Tibial artery (tissue), 4 donors: Measurements from ENCODE around the gene PNMA8B.

Experiments
- DNase-seq, 2 donors: peaks; one replicate each; pipeline ENCODE4 v3.0.0-alpha.2; 2019
- H3K27ac ChIP-seq, 2 donors: fragments of 200-600 bp; sonication (generic) in 1 of 2; 1 replicate in 1 of 2; 2 replicates in 1 of 2; pipeline ENCODE4 v1.5.1; 2018 to 2019; ENCODE audit warnings: mild to moderate bottlenecking in 1 of 2
- H3K27me3 ChIP-seq, 2 donors: fragments of 200-600 bp; sonication (generic) in 1 of 2; one replicate each; pipeline versions ENCODE4 v1.5.1 to v1.6.0; 2016 to 2019
- H3K36me3 ChIP-seq, 3 donors: fragments of 200-600 bp; sonication (generic) in 2 of 3; one replicate each; pipeline ENCODE4 v1.5.1; 2016 to 2019; ENCODE audit warnings: mild to moderate bottlenecking in 2 of 3
- H3K4me1 ChIP-seq, 4 donors: fragments of 200-600 bp; sonication (generic) in 2 of 4; 1 replicate in 3 of 4; 2 replicates in 1 of 4; pipeline ENCODE4 v1.5.1; 2016 to 2019
- H3K4me3 ChIP-seq, 2 donors: fragments of 200-600 bp; sonication (generic) in 1 of 2; 1 replicate in 1 of 2; 2 replicates in 1 of 2; pipeline ENCODE4 v1.5.1; 2018 to 2019; ENCODE audit warnings: mild to moderate bottlenecking in 2 of 2
- H3K9me3 ChIP-seq, 3 donors: fragments of 200-600 bp; sonication (generic) in 1 of 3; one replicate each; pipeline ENCODE4 v1.5.1; 2016 to 2019
- intact Hi-C: fragments of 100-400 bp; cut with DNase I; formaldehyde crosslinking; loops from one replicate; pipeline ENCODE4 v1.15.0; 2023; ENCODE audit warnings: low total_unique reads
- TF ChIP-seq, protein P1 (sequence below), 2 experiments: fragments of 200-600 bp in 1 of 2; fragments of 450-650 bp in 1 of 2; IDR thresholded peaks; one replicate each; pipeline ENCODE4 v1.5.1; 2017 to 2019; ENCODE audit warnings: antibody characterized with exemption in 2 of 2, mild to moderate bottlenecking in 1 of 2, moderate library complexity in 1 of 2

PNMA8B gene

DNA sequence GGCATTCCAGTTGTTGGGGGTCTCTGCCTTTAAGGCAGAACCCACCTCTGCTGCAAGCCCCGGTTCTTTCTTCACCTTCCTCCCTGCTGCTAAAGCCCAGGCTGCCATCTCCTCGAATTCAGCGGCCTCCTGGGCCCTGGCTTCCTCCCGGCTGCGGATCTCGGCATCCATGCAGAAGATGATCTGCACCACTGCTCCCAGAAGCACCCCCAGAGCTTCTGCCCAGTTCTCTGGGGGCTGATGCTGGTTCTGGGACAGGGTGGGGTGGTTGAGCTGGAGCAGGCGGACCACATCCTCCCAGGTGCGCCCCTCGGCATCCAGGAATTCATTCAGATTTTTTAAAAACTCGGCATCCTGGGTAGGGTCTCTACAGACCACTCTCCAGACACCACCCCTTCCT lies 25.3 kb downstream of the PNMA8B start:
- Histone ChIP-seq H3K36me3 (no peaks in the 10 kb centered on the region), H3K4me3 (no peak overlapping the region), H3K27me3 (no peaks in the 10 kb centered on the region), H3K9me3 (no peaks in the 10 kb centered on the region), H3K27ac (peak overlapping the region; percentile 87 to 91), H3K4me1 (peaks cover 0 to 64% (median 33%) of the 10 kb centered on the region in 4 donors)
- TF ChIP-seq, protein P1, sequence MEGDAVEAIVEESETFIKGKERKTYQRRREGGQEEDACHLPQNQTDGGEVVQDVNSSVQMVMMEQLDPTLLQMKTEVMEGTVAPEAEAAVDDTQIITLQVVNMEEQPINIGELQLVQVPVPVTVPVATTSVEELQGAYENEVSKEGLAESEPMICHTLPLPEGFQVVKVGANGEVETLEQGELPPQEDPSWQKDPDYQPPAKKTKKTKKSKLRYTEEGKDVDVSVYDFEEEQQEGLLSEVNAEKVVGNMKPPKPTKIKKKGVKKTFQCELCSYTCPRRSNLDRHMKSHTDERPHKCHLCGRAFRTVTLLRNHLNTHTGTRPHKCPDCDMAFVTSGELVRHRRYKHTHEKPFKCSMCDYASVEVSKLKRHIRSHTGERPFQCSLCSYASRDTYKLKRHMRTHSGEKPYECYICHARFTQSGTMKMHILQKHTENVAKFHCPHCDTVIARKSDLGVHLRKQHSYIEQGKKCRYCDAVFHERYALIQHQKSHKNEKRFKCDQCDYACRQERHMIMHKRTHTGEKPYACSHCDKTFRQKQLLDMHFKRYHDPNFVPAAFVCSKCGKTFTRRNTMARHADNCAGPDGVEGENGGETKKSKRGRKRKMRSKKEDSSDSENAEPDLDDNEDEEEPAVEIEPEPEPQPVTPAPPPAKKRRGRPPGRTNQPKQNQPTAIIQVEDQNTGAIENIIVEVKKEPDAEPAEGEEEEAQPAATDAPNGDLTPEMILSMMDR (IDR thresholded peaks at IDR 0.05) = no peak
- peak in 1 of 2 donors; percentile 63 for DNase-seq
- intact Hi-C loops = no loop called here

GRCh38 chr19:46469541-46470185 lies 26.0 kb downstream of the PNMA8B start:
- TF ChIP-seq, protein P1 (IDR thresholded peaks at IDR 0.05) = no peak
- DNase-seq = peak in 1 of 2 donors; percentile 64
- Histone ChIP-seq H3K27me3 (no peaks in the 10 kb centered on the region), H3K4me1 (peaks cover 0 to 58% (median 32%) of the 10 kb centered on the region in 4 donors), H3K9me3 (no peaks in the 10 kb centered on the region), H3K36me3 (no peaks in the 10 kb centered on the region), H3K27ac (peak overlapping the region; percentile 87 to 91), H3K4me3 (no peak overlapping the region)
- intact Hi-C loops = no loop called here

DNA sequence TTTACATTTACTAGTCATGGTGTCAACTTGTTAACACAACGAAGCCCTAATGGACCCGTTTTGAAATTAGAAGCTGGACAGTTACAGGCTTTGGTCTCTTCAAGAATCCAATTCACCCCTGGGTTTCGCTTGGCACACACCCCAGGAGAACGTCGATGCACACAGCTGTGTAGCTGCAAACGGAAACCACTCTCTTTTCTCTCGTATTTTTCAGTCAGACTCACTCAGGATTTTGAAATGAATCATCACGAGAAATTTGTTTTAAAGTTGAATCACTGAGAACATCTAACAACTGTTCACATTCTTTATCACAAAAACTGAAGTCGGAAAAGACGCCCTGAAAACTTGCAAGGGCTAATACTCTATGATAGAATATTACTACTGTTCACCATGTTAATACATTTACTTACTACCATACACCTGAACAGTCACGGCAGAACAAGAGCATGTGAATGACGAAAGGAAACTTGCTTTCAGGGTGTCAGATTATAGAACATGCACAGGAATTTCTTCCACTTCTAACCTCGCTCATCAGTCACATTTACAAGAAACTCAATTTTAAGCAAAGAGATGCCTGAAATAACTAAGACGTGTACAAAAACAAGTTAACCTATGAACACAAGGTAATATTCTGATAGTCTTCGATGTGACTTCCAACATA lies 29.0 kb downstream of the PNMA8B start:
- peak; percentile 49 to 69 for DNase-seq
- Histone ChIP-seq H3K9me3 (no peaks in the 10 kb centered on the region), H3K4me3 (peak overlapping the region; percentile 3 to 7), H3K27me3 (no peaks in the 10 kb centered on the region), H3K4me1 (peaks cover 0 to 30% (median 14%) of the 10 kb centered on the region in 4 donors), H3K27ac (peak overlapping the region; percentile 19 to 67), H3K36me3 (no peaks in the 10 kb centered on the region)
- TF ChIP-seq, protein P1 (IDR thresholded peaks at IDR 0.05) = no peak
- intact Hi-C loops = no loop called here

- intact Hi-C loops = no loop called here
- H3K4me1 ChIP-seq = peaks cover 0 to 9% (median 0%) of the 10 kb centered on the region in 4 donors
- DNase-seq = peak in 1 of 2 donors; percentile 21
- H3K36me3 ChIP-seq = no peaks in the 10 kb centered on the region
- H3K4me3 ChIP-seq = no peak overlapping the region
- no peaks in the 10 kb centered on the region for H3K27me3 ChIP-seq
- H3K9me3 ChIP-seq = no peaks in the 10 kb centered on the region
- TF ChIP-seq, protein P1 (IDR thresholded peaks at IDR 0.05) = no peak
- H3K27ac ChIP-seq = no peak overlapping the region
Observed at GRCh38 chr19:46463516-46463915, 32.2 kb downstream of the PNMA8B start.

DNA sequence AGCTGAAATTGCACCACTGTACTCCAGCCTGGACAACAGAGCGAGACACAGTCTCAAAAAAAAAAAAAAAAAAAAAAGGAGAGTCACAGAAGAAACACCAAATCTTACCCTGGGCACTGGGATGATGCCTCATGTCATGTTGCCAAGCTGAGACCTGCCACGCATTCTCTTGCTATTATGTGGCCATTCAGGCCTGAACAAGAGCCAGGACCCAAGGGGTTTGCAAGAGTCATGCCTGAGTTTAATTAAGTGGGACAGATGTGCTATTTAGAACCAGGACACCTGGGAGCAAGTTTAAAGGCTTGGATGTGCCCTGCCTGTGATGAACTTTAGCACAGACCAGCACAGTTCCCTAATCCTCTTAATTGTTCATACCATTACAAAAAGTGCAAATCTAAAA lies 34.1 kb downstream of the PNMA8B start:
- H3K36me3 ChIP-seq = no peaks in the 10 kb centered on the region
- no peak overlapping the region for H3K27ac ChIP-seq
- no peaks in the 10 kb centered on the region for H3K9me3 ChIP-seq
- intact Hi-C loops = no loop called here
- H3K4me1 ChIP-seq = peaks cover 0 to 2% (median 0%) of the 10 kb centered on the region in 4 donors
- TF ChIP-seq, protein P1 (IDR thresholded peaks at IDR 0.05) = no peak
- no peaks in the 10 kb centered on the region for H3K27me3 ChIP-seq
- H3K4me3 ChIP-seq = no peak overlapping the region
- no peak for DNase-seq
